Fibroblast of skin of scalp (primary cell): ENCODE data around the gene APLP1.
"Not testable (repeated sequence)": the region's sequence is repeated elsewhere in the genome, so short reads cannot be mapped to it uniquely, and the experiment has no call there.

ENCODE experiments used
- DNase-seq: peaks from one replicate; pipeline ENCODE4 v3.0.0-alpha.2; 2013

The APLP1 gene

GRCh38 chr19:35905178-35905727, 36.9 kb downstream of the APLP1 start:
- no peak for DNase-seq

DNA sequence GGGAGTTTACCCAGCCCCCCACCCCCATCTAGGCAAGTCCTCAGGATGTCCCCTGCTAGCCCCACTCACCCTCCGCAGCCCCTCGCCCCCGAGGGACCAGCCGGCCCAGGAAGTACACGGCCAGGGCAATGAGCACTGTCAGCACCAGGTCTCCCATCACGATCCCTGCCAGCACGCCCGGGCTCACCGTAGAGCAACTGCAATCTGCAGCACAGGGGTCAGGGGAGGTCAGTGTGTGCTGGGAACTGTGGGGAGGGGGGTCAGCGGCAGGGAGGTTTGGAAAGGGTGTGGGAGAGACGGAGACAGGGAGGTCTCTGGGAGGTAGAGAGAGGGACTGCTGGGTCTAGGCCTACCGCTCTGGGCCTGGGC, 39.0 kb downstream of the APLP1 start:
- DNase-seq = no peak

DNA sequence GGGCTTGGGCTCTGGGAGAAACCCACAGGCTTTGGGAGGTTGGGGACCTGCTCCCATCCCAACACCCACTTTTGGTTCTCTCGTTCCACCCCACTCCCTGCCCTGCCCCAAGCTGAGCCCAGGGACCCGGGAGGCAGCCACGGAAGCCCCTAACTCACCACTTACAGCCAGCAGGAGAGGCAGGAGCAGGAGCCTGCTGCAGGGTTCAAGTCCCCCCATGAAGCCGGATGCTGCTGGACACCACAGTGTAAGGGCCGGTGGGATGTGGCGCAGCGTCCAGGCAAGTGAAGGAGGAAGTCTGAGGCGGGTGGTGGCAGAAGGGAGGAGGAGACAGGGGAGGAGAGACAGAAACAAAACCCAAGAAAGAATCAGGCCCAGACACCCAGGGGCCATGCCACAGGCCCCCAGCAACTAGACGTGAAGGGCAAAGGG, 39.7 kb downstream of the APLP1 start, which contains the start of gene TYROBP:
TYROBP (minus strand) TSS at position 286 of the 432 bp plus-strand sequence; CDS start at position 219, 67 bp downstream.
- no peak for DNase-seq

GRCh38 chr19:35908973-35909683, 40.8 kb downstream of the APLP1 start:
- DNase-seq = no peak

DNA sequence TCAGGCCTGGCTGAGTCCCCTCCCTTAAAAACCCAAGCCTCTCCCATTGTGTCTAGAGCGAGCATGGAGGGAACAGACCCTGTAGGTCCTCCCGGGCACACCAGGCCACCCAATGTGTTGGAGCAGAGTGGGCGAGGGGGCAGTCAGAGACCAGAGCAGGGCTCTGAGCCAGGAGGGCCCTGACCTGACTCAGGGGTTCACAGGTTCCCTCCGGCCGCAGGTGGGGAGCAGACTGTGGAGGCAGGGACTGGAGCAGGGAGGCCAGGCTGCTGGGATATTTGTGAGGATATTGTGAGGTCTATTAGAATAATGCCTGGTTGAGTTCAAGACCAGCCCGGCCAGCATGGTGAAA, 41.3 kb downstream of the APLP1 start:
- DNase-seq = no peak

GRCh38 chr19:35910355-35910754, 42.0 kb downstream of the APLP1 start:
- DNase-seq = not testable (repeated sequence)

GRCh38 chr19:35911173-35911572, 42.8 kb downstream of the APLP1 start:
- DNase-seq = no peak

- DNase-seq = no peak
Observed at GRCh38 chr19:35911790-35912189, 43.4 kb downstream of the APLP1 start.

DNA sequence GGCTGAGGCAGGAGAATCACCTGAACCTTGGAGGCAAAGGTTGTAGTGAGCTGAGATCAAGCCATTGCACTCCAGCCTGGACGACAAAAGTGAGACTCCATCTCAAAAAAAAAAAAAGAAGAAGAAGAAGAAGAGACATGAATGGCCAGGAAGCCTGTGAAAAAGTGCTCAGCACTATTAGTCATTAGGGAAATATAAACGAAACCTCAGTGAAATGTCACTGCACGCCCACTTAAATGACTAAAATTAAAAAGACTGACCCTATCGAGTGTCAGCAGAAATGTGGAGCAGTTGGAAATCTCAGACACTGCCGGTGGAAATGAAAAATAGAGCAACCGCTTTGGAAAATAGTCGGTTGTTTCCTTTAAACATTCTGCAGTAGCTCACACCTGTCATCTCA, 45.2 kb downstream of the APLP1 start:
- DNase-seq = no peak

DNA sequence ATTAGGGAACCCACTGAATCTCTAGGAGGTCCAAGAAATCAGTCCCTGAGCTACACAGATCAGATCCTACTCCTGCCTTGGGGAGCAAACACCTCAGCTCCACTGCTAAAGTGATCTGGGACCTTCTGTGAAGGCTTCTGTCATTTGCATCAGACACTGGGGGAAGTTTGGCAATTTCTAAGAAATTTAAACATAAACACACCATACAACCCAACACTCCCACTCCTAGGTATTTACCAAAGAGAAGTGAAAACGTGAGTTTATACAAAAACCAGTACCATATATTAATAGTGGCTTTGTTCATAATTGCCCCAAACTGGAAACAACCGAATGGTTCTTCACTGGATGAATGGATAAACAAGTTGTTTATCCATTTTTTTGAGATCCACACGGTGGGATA, 47.1 kb downstream of the APLP1 start:
- DNase-seq = no peak

DNA sequence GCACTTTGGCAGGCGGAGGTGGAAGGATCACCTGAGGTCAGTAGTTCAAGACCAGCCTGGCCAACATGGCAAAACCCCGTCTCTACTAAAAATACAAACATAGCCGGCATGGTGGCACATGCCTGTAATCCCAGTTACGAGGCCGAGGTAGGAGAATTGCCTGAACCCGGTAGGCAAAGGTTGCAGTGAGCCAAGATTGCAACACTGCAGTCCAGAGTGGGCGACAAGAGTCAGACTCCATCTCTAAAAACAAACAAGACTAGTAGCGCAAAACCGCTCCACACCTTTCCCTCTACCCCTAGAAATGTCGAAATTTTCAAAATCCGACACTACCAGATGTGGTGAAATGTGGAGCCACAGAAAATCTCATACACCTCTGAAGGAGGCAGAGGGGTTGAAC, 50.9 kb downstream of the APLP1 start:
- no peak for DNase-seq

DNA sequence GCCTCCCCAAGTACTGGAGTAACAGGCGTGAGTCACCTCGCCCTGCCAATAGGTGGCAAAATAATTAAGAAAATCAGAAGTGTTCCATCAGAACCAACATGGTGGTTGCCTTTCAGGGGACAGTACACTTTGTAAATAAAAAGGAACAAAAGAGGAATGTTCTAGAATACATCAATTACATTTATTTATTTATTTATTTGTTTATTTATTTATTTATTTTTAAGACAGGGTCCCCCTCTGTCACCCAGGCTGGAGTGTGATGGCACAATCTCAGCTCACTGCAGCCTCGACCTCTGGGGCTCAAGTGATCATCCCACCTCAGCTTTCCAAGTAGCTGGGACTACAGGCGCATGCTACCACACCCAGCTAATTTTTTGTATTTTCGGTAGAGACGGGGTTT, 52.6 kb downstream of the APLP1 start:
- no peak for DNase-seq

GRCh38 chr19:35925501-35925900, 57.1 kb downstream of the APLP1 start:
- no peak for DNase-seq

GRCh38 chr19:35928507-35928906, 60.1 kb downstream of the APLP1 start:
- DNase-seq = no peak
